GM21381 (cell line): ENCODE results near the gene COL4A2.
"Not testable (repeated sequence)": the region's sequence is repeated elsewhere in the genome, so short reads cannot be mapped to it uniquely, and the experiment has no call there.

ENCODE experiments used
- ATAC-seq: cut with Tn5 transposase; IDR thresholded peaks from one replicate; pipeline ENCODE4 v1.9.1; 2021; ENCODE audit warnings: mild to moderate bottlenecking, moderate library complexity; ENCODE audit not compliant: unreplicated experiment

The COL4A2 gene

DNA sequence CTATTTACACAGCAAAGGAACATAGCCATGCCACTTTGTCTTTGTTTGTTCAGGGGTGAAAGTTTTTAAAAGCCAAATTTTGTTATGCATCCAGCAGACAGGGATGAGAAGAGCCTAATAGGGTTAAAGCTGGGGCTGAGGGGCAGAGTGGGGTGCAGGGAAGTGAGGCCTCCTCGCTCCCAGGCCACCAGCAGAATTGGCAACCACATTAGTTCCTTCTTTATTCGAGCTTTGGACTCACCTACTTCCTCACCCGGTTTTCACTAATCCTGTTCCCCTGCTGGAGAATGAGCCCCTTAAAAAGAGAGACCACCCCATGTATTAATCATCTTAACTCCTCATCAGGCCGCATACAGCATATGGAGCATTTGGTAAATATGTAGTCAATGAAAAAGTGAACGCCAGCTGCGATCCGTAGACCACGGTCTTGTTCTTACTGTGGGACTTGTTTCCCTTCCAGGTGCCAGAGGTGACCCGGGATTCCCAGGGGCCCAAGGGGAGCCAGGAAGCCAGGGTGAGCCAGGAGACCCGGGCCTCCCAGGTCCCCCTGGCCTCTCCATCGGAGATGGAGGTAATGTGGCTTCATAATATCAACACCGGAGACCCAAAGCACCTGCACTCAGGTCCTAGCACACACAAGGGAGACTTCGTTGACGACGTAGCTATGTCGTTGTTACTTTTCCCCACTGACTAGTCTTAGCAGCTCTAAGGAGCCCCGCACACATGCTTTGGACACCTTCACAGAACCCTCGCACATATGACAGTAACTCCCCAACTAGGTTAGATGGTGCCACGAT, 142.3 kb downstream of the COL4A2 start:
- ATAC-seq: no peak

DNA sequence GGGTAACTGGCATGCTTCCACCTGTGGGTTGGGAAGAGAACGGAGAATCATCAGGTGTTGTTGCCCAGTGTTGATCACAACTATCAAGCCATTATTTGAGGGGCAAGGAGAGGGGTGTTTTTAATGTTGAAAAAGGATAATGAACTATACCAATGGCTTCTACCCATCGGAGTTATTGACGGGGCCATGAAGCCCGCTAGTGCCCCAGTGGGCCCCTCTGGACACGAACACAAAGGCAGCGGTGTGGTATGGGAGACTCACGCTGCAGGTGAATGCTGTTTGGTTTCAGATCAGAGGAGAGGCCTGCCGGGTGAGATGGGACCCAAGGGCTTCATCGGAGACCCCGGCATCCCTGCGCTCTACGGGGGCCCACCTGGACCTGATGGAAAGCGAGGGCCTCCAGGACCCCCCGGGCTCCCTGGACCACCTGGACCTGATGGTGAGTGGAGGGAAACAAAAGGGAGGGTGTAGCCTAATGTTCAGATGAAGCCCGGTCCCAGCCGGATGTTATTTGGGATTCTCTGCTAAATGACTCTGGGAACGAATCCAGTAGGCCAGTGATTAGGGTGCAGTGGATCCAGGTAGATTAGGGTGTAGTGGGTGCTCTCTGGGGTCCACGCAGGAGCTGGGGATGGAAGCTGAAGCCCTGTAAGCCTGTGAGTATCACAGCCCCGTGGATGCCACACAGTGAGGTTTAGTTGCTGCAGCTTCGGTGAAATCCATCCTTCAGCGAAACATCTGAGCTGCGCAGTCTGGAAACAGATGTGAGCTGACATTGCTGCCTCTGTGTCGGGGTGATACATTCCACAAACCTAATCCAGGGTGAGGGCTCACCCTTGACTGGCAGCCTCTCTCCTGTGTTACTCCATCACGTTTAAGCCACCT, 143.2 kb downstream of the COL4A2 start:
- ATAC-seq: no peak

DNA sequence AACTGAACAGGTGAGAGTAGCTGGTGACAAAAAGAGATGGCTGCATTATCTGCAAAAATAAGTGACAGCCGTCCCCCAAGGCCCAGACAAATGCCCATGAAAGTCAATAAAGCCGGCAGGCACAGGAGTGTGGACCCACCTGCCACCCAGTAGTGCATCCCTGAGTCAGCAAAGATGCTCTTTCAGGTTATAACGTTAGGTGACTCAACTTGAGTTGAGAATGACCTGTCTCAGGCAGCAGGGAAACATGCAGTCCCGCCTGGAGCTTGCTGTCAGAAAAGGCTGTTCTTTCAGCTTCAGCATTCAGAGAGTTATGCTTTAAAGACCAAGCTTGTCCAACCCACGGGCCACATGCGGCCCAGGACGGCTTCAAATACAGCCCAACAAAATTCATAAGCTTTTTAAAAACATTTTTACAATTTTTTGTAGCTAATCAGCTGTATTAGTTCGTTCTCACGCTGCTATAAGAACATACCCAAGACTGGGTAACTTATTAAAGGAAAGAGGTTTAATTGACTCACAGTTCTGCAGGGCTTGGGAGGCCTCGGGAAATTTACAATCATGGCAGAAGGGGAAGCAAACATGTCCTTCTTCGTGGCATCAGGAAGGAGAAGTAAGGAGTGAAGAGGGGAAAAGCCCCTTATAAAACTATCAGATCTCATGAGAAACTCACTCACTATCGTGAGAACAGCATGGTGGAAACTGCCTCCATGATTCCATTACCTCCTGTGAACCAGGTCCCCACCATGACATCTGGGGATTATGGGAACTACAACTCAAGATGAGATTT, 144.1 kb downstream of the COL4A2 start:
- no peak for ATAC-seq

DNA sequence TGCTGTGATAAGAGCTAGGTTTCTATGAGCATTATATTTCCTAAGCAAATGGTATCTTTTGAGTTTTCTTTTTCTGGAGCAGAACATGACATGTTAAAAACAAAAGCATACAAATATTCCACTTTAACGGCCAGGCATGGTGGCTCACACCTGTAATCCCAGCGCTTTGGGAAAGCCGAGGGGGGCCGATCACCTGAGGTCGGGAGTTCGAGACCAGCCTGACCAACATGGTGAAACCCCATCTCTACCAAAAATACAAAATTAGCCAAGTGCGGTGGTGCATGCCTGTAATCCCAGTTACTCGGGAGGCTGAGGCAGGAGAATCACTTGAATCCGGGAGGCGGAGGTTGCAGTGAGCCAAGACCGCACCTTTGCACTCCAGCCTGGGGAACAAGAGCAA, 146.0 kb downstream of the COL4A2 start:
- ATAC-seq: not testable (repeated sequence)

DNA sequence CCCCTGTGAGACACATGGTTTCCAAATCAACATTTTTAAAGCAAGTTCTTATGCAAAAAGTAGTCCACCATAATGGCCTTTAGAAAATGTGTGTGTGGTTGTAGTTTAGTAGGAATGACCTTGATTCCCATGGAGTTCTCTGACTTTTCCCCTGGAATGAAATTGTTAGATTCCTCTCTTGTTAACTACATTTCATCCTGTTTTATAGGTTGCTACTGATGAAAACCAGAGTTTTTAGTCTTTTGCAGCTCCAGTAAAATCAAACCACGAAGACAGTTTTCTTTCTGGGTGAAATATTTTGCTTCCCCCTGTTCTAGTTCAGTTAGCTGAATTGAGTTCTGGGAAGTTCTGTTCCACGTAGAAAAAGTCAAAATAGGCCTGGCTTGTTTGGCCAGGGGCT, 146.7 kb downstream of the COL4A2 start:
- ATAC-seq: no peak

DNA sequence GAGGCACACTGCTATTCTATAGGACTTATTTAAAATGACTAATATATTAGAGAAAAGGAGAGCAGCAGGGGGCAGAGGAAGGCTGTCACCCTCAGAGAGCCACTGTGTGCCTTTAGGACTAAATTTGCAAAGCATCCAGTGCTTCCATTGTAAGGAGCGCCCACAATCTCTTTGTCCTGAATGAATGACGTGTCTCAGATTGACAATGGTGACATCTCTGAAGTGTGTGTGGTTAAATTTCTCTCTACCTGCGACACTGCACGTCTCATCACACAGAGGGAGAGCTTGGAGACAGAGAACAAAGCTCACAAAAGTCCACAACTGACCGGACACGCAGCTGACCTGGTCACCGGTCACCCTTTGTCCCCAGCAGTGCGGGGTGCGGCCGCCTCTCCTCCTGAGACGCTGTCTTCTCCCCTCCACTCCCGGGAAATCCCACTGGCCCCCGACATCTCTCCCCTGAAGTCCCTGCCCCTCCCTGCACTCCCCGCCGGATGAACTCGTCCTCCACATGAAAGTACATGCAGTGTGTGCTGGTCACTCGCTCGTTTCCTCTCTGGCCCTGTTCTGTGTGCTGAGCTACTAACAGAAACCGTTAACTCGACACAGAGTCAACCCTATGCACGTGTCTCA, 147.3 kb downstream of the COL4A2 start:
- no peak for ATAC-seq

DNA sequence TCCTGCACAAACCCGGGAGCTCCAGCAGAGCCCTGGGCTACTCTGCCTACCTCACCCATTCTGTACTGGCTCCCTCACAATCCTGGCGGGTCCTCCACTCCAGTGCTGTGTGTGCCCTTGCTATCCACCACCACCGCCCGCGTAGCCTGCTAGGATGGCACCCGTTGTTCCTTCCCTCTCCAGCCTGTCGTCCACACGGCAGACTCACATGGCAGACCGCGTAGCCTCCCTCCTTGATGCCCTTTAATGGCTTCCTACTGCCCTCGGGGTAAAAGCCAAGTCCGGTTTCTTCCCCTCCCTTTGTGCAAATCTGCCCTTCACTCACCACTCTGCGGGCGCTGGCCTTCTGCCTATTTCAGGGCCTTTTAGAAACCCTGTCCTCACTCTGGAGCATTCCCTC, 147.9 kb downstream of the COL4A2 start:
- ATAC-seq: no peak

DNA sequence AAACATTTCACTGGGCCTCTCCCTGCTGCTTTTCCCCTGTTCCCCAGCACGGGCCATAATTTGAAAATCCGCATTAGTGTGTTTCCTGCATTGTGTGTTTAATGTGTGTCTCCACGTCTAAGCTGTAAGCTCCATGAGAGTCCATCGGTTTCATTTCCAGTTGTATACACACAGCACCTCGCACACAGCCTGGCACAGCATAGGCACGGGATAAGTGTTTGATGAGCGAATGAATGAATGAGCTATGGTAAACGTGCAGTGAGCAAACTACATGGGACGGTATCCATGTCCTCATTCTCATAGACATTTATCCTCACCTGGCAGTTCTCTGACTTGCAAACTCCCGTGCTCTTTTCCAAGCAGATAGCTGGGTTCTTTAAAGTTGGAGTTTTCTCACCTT, 148.4 kb downstream of the COL4A2 start:
- no peak for ATAC-seq

DNA sequence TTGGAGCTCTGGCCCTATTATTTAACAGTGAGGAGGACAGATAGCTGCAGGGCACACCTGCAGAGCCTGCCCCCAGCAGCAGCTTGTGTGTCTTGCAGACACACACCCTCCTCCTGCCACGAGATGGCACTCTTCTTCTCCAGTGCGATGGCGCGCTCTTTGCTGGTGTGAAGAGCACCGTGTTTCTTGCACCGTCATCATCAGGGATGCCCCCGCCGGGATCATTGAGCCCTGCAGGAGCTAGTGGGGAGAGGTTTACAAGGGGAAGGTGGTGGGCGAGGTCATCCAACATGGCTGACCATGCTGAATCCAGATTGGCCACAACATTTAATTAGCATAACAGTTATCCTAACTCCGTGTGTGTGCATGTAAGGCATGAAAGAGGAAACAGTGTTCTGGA, 148.9 kb downstream of the COL4A2 start:
- peak; percentile 99 for ATAC-seq

DNA sequence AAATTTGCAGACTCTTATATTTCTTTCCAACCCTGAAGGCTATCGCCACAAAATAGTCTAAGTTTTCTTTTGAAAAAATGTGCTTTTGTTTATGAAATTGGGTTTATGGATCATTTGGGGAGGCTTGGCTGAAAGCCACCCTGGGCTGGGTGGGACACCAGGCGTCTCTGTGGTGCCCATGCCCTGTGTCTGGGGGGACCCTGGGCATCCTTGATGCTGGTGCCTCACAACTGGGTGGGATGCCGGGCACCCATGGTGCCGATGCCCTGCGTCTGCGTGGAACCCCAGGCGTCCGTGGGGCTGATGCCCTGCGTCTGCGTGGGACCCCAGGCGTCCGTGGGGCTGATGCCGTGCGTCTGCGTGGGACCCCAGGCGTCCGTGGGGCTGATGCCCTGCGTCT, 149.5 kb downstream of the COL4A2 start:
- no peak for ATAC-seq

DNA sequence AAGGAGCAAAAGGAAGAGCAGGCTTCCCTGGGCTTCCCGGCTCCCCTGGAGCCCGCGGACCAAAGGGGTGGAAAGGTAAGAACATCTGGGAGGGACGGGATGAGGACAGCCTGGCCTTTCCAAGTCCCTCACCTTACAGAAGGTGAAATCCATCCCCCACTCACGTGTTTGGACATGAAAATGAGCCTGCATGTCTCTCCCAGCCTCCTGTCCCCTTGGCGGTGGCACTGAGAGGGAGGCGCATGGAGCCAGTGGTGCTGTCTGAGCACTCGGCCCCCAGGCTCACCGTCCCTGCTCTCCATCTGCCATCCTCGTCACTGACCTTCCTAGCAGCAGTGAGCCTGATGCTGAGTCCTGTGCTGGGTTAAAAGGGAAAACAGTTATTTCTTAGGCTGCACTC, 150.3 kb downstream of the COL4A2 start:
- ATAC-seq: no peak

DNA sequence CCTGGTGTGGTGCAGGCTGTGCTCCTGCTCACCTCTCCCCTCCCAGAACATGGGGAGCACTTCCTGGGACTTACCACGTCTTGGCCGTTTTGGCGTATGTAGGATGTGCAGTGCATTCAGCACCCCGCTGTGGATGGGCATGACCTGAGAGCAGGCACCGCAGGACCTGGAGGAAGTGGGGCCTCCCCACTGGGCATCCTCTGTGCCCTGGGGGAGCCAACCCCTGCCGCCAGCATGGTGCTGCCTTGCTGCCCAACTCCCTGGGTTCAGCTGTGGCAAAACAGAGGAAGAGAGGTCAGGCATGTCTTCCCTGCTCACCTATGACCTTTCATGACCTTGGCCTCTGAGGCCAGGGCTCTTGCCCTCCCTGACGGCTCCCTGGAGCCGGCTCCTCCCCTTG, 150.9 kb downstream of the COL4A2 start:
- no peak for ATAC-seq

DNA sequence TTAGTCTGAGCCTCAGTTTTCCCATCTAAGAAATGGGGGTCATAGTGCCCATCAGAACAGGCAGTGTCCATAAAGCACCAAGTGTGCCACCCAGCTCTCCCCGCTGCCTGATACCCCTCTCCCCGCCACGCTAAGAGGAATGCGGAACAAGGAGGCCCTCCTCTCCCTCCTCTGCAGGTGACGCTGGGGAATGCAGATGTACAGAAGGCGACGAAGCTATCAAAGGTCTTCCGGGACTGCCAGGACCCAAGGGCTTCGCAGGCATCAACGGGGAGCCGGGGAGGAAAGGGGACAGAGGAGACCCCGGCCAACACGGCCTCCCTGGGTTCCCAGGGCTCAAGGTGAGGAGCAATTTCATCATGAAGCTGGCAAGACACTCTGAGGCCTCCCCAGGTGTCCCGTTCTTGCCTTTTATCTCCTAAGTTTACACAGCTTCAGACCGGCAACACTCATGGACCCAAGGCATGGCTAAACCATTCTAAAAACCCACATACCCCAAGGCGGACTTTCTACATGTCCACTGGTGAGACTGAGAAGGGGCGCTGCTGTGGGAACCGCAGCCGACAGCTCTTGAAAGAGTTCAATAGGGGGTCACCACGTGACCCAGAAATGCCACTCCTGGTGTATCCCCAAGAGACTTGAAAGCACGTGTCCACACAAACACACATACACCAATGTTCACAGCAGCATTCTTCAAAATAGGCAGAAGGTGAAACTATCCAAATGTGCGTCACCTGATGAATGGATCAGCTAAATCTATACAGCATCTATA, 151.7 kb downstream of the COL4A2 start:
- ATAC-seq: no peak

DNA sequence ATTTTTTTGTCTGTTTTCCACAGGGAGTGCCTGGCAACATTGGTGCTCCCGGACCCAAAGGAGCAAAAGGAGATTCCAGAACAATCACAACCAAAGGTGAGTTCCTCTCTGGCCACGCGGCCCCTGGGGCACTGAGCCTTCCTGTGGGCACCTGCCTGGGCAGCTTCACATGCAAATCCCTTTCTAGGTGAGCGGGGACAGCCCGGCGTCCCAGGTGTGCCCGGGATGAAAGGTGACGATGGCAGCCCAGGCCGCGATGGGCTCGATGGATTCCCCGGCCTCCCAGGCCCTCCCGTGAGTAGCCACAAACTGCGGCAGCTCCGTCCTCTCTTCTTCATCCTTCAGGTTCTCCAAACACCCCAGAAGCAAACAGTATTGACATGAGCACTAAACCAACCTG, 155.0 kb downstream of the COL4A2 start:
- no peak for ATAC-seq

DNA sequence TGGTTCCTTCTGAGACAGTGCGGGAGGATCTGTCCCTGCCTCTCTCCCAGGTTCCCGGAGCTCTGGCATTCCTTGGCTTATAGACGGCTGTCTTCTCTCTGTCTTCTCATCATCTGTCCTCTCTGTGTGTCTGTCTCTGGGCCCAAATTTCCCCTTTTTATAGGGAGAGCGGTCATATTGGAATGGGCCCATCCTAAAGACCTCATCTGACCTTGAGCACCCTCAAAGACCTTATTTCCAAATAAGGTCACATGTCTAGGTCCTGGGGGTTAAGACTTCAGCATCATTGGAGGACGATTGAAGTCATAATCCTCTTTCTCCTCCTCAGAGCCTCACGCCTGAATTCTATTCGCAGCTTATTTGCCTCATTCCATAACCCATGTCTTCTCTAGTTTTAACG, 156.1 kb downstream of the COL4A2 start:
- ATAC-seq: no peak

DNA sequence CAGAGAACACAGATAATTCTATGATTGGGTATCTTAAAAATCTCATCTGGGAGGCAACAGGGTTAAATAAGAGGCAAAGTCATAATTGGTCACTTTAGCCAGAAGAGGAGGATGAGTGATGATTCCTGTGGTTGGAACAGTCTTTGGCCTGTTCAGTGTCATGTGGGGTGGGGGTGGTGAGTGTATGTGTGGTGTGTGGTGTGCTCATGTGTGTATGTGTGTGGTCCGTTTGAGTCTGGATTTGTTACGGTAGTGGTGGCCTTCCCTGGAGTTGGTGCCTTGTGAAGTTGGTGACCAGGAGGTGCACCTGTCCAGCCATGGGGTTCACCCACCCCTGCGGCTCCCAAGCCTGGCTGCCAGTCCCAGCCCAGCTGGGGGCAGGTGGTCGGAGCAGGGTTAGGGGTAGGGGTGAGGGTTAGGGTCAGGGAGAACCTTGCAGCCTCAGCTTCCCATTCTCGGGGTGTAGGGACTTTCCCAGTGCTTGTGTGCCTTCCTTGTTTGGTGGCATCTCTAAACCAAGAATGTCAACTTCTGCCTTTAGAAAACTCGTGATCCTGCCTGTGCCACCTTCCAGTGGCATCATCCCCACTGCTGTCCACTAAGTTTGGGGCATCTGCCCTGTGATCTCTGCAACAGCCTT, 156.9 kb downstream of the COL4A2 start:
- ATAC-seq: no peak

DNA sequence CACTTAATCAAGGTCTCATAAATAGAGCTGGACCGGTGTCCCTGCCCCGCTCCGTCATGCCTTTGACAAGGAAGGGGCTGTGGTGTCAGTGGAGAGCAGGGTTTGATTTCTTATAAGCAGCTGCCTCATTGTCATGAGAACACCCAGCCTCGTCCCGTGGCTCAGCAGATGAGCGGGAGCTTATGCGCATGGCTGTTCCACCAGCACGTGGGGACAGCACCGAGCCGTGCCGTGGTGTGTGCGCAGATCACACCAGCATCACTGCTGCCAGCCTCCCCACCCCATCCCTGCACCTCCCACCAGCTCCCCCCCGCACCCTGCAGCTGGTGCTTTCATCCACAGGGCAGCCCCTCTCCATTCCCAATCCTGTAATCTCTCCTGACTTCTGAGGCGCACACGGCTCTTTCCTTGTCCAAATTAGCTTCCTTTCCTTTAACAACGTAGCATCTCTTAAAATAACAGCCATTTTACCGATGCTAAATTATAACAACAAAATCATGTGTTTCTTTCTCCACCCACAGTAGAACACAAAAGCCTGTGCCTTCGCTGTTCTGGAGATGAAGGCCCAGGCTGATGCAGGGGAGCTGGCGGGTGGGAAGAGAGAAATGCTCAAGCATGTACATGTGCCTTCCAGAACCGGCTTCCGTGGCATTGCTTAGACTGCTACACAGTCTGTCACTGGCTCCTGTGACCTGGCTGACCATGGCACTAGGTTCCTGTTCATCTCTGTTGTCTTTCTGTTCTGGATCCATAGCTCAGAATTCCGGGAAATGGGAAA, 157.7 kb downstream of the COL4A2 start:
- ATAC-seq: no peak

DNA sequence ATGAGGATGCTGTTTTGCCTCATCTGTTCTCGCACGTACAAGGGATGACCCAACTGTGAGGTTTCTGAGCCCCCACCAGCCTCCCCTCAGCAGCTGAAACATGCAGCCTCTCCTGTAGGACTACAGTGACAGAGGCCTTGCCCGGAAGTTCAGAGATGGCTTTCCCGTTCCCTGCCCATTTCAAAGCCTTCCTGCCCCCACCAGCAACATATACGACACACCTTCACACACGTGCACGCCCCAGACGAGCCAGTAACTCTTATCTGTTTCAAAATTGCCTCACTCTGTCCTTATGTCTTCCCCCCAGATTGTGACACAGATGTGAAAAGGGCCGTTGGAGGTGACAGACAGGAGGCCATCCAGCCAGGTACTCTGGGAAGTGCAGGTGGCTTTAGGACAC, 158.6 kb downstream of the COL4A2 start:
- ATAC-seq: no peak
